ENCODE results near the gene SUDS3.

SUDS3 gene

DNA sequence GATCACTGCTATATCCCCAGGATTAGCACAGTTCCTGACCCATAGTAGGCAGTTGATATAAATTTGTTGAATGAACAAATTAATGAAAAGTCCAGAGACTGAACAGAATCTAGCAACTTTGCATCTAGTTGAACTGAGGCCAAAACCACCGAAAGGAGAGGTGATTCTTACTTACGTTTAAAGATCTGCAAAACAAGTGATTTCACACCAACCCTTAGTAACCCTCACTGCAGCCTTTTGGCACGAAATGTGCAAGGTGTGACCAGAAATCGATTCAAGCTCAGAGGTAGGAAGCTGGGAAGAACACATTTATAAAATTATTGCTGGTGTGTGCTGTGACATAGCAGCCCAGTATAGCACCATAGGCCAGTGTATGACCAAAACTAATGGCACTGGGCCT lies 70.8 kb downstream of the SUDS3 start:
- DNase-seq (ENCODE audit: low read depth), result no peak

DNA sequence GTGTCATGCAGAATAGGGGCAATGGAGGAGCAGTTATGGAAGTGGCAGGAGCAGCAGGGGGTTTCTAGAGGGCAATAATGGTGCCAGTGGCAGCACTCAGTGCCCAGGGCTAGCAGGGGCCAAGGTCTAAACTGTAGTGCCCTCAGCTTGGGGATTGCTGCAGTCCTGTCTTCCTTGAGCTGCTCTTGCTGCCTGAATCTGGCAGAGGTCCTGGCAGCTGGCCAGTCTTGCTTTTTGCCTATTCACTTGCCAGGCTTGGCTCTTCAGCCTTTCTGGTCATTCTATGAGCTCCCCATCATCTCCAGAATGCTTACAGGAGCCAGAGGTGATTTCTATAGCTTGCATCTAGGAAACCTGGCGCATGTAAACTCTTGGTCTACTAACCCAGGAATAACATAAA lies 72.0 kb downstream of the SUDS3 start:
- no peak for DNase-seq (ENCODE audit: low read depth)

DNA sequence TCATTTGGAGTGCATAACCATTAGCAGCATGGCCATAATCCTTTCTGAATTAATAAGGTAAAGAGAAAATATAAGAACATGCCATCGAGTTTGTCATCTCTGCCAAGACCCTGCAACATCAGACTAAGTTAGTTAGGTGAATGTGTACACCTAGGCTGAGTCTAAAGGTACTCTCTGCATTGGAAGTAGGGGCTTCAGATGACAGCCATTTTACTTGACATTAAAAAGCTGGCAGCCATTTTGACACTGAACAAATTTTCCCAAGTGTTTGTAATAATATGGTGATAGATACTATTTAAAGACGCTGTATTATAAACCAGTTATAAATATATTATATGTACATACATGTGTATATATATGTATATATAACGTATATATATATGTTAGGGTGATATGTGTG lies 79.0 kb downstream of the SUDS3 start:
- DNase-seq (ENCODE audit: low read depth), result no peak

DNA sequence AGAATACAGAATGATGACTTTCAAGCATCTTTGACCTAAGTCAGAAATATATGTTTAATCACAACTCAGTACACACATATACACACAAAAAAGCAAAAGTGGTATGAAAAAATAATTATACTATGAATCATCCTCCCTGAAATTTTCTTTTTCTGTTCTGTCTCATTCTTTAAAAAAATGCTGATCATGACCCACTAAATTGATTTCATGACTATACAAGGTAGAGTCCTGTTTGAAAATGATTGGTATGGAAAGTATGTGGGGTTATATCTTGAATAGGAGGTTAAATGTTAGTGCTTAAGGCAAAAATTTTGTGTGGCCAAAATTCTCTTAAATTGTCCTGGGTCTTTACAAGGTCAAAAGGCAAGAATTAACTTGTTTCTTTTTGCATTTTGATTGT lies 80.4 kb downstream of the SUDS3 start:
- DNase-seq (ENCODE audit: low read depth), result no peak

DNA sequence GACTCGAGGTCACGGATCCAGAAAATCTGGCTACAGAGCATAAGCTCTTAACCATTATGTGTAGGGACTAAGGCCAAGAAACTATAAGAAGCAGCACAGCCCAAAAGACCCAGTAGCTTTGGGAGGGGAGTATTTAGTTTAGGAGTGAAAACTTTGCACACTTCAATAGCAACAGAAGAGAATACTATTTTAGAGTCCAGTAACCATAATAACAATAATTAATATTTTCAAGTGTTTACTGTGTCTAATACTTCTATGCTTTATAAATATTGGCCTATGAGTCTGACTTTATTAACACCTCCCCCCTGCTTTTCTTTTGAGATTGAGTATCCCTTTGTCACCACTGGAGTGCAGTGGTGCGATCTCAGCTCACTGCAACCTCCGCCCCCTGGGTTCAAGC lies 82.8 kb downstream of the SUDS3 start:
- no peak for DNase-seq (ENCODE audit: low read depth)

DNA sequence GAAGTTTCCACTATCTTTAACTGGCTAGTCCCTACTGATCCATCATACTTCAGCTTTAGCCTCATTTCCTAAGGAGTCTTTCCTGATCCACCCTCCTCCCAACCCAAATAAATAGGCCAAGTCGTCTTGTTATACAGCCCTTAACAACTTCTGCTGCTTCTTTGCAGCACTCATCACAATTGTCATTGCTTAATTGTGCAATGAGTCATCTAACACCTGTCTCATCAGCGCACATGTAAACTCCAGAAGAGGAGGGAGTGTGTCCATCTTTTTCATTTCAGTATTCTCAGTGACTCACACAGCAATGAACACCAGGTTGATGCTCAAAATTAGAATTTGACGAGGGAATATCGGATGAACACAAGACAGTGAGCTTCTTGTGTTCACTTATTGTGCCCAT lies 87.3 kb downstream of the SUDS3 start:
- DNase-seq (ENCODE audit: low read depth), result no peak

DNA sequence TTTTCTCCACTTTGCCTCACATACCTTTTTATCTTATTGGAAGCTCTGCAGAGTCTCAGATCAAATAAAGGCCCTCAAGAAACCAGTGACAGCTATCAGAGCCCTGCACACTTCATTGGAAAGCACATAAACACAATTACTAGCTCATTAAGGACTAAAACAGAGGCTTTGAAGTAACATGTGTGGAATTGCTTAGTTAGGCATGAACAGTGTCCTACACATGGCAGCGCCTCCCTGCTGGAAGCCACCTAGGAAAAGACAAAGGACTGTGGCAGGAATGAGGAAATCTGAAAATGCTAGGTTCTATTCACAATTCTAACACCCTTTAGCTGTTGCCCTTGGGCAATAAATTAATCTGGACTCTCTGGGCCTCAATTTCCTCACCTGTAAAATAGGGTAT lies 89.4 kb downstream of the SUDS3 start:
- no peak for DNase-seq (ENCODE audit: low read depth)
